HepG2 (cell line): ENCODE results near the gene C9orf50.

Experiments used
- ATM ChIP-seq: fragments of 450-650 bp; IDR thresholded peaks from 2 replicates; pipeline ENCODE4 v1.7.1; 2017; ENCODE audit warnings: mild to moderate bottlenecking, borderline replicate concordance
- EZH2 ChIP-seq: conservative IDR thresholded peaks from 2 replicates; pipeline ENCODE4 v1.6.1; 2012; ENCODE audit warnings: mild to moderate bottlenecking, low read depth, low read length, moderate library complexity
- FOXM1 ChIP-seq: sonication (generic); formaldehyde crosslinking; IDR thresholded peaks from 2 replicates; pipeline ENCODE4 v1.5.0; 2020; ENCODE audit warnings: missing genetic modification reagents
- RCOR2 ChIP-seq: IDR thresholded peaks from 2 replicates; pipeline ENCODE4 v1.6.1; 2016; ENCODE audit warnings: missing biosample characterization, missing genetic modification reagents
- TAF1 ChIP-seq: sonication (generic); formaldehyde crosslinking; IDR thresholded peaks from 2 replicates; pipeline ENCODE4 v1.4.0; 2020; ENCODE audit warnings: missing genetic modification reagents
- TF ChIP-seq, protein P1 (sequence below): sonication (generic); formaldehyde crosslinking; IDR thresholded peaks from 2 replicates; pipeline ENCODE4 v1.5.0; 2020; ENCODE audit warnings: mild to moderate bottlenecking, missing genetic modification reagents, moderate library complexity
- TF ChIP-seq, protein P2 (sequence below), 2 experiments: sonication (generic) in 1 of 2; formaldehyde crosslinking in 1 of 2; IDR thresholded peaks; 2 replicates each; pipeline versions ENCODE4 v1.5.1 to v1.6.1; 2011 to 2020; ENCODE audit warnings: borderline replicate concordance in 1 of 2, low read depth in 1 of 2, low read length in 1 of 2, mild to moderate bottlenecking in 1 of 2, missing genetic modification reagents in 1 of 2, moderate library complexity in 1 of 2

DNA sequence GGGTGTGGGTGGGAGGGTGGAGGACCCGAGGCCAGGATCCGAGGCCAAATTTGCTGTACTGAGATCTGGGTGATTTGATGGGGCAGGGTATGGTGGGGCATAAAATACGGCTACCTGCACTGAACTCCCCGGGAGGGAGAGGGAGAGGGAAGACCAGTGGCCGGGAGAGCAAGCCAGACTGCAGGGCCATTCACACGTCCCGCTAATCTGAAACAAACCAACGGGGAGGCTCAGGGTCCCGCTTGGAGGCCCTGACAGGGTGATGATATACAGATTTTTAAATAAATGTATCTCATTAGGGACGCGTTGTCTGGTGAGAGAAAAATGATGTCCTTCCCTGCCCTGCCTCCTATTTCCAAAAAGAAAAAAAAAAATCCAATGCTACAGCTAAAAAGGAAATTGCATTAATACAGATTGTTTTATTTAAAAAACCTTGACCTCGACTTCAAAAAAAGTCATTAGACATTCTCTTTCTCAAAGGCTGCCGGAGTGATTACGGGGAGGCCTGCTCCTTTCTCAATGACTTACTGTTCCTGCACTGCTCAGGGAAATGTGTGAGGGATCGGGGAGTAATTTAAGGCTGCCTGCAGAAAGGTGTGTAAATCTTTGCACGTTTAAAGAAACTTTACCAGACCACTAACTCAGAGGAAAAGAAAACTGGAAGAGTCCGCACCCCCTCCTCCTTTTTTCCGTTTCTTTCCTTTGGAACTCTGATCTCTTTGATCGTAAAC lies 33.1 kb upstream of the C9orf50 start:
- TF ChIP-seq, protein P1, sequence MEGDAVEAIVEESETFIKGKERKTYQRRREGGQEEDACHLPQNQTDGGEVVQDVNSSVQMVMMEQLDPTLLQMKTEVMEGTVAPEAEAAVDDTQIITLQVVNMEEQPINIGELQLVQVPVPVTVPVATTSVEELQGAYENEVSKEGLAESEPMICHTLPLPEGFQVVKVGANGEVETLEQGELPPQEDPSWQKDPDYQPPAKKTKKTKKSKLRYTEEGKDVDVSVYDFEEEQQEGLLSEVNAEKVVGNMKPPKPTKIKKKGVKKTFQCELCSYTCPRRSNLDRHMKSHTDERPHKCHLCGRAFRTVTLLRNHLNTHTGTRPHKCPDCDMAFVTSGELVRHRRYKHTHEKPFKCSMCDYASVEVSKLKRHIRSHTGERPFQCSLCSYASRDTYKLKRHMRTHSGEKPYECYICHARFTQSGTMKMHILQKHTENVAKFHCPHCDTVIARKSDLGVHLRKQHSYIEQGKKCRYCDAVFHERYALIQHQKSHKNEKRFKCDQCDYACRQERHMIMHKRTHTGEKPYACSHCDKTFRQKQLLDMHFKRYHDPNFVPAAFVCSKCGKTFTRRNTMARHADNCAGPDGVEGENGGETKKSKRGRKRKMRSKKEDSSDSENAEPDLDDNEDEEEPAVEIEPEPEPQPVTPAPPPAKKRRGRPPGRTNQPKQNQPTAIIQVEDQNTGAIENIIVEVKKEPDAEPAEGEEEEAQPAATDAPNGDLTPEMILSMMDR: no peak
- TF ChIP-seq TAF1 (no peak), RCOR2 (CRISPR knock-in tag) (no peak), EZH2 (no peak), ATM (no peak), FOXM1 (CRISPR knock-in tag) (no peak)
- TF ChIP-seq, protein P2, sequence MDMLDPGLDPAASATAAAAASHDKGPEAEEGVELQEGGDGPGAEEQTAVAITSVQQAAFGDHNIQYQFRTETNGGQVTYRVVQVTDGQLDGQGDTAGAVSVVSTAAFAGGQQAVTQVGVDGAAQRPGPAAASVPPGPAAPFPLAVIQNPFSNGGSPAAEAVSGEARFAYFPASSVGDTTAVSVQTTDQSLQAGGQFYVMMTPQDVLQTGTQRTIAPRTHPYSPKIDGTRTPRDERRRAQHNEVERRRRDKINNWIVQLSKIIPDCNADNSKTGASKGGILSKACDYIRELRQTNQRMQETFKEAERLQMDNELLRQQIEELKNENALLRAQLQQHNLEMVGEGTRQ (IDR thresholded peaks at IDR 0.05; ENCODE audit: low read depth, low read length): no peak
- TF ChIP-seq, protein P2 (CRISPR knock-in tag; IDR thresholded peaks at IDR 0.05; ENCODE audit: borderline replicate concordance): no peak
